Loucy (cell line): ENCODE results near the gene C1QTNF5.

ENCODE experiments used
- H2AFZ ChIP-seq: fragments of 200-600 bp; sonication (generic); 2 replicates; pipeline ENCODE4 v1.6.0; 2016; ENCODE audit warnings: antibody characterized with exemption, mild to moderate bottlenecking, low read length, moderate library complexity
- H3F3A ChIP-seq: fragments of 200-600 bp; 2 replicates; pipeline ENCODE4 v1.6.0; 2016; ENCODE audit warnings: antibody characterized with exemption, low read depth, mild to moderate bottlenecking
- H3K27me3 ChIP-seq: fragments of 200-600 bp; sonication (generic); 2 replicates; pipeline ENCODE4 v1.6.1; 2014; ENCODE audit warnings: low read length, mild to moderate bottlenecking; ENCODE audit not compliant: insufficient read depth, poor library complexity, severe bottlenecking
- H3K36me3 ChIP-seq: fragments of 200-600 bp; sonication (generic); 2 replicates; pipeline ENCODE4 v1.6.1; 2016; ENCODE audit warnings: low read length; ENCODE audit not compliant: insufficient read depth
- H3K4me1 ChIP-seq: fragments of 200-600 bp; sonication (generic); 2 replicates; pipeline ENCODE4 v1.5.1; 2014; ENCODE audit warnings: low read length, mild to moderate bottlenecking; ENCODE audit not compliant: insufficient read depth, poor library complexity, severe bottlenecking
- H3K4me2 ChIP-seq: fragments of 200-600 bp; sonication (generic); 2 replicates; pipeline ENCODE4 v1.6.0; 2014; ENCODE audit warnings: antibody characterized with exemption, low read length, low read depth, mild to moderate bottlenecking; ENCODE audit not compliant: poor library complexity, severe bottlenecking
- H3K4me3 ChIP-seq: fragments of 200-600 bp; sonication (generic); 2 replicates; pipeline ENCODE4 v1.5.1; 2014; ENCODE audit warnings: low read length, mild to moderate bottlenecking, mixed read lengths; ENCODE audit not compliant: poor library complexity, severe bottlenecking
- H3K79me2 ChIP-seq: fragments of 200-600 bp; sonication (generic); 2 replicates; pipeline ENCODE4 v1.6.1; 2014; ENCODE audit warnings: low read length; ENCODE audit not compliant: insufficient read depth
- H3K9ac ChIP-seq: fragments of 200-600 bp; sonication (generic); 2 replicates; pipeline ENCODE4 v1.6.0; 2014; ENCODE audit warnings: mild to moderate bottlenecking, low read depth, low read length, moderate library complexity; ENCODE audit not compliant: poor library complexity, severe bottlenecking
- H3K9me2 ChIP-seq: fragments of 200-600 bp; sonication (generic); replicated peaks from 2 replicates; pipeline ENCODE4 v1.6.1; 2016; ENCODE audit warnings: low read depth, low read length, mixed read lengths
- H3K9me3 ChIP-seq: fragments of 200-600 bp; sonication (generic); 2 replicates; pipeline ENCODE4 v1.6.1; 2014; ENCODE audit warnings: mild to moderate bottlenecking, antibody characterized with exemption, low read length, low read depth; ENCODE audit not compliant: insufficient read depth
- H4K20me1 ChIP-seq: fragments of 200-600 bp; sonication (generic); 2 replicates; pipeline ENCODE4 v1.6.0; 2014; ENCODE audit warnings: antibody characterized with exemption, low read length, mild to moderate bottlenecking; ENCODE audit not compliant: insufficient read depth, poor library complexity, severe bottlenecking
- EZH2phosphoT487 ChIP-seq: fragments of 200-600 bp; IDR thresholded peaks from 2 replicates; pipeline ENCODE4 v1.6.1; 2018; ENCODE audit warnings: antibody characterized with exemption, mild to moderate bottlenecking, moderate library complexity, borderline replicate concordance
- TF ChIP-seq, protein P1 (sequence below): fragments of 200-600 bp; sonication (generic); conservative IDR thresholded peaks from 2 replicates; pipeline ENCODE4 v1.5.1; 2014; ENCODE audit warnings: mild to moderate bottlenecking, antibody characterized with exemption, low read length

C1QTNF5 gene

GRCh38 chr11:119343726-119344125, 3.0 kb upstream of the C1QTNF5 start:
- H3K79me2 ChIP-seq: no peaks in the 10 kb centered on the region
- no peaks in the 10 kb centered on the region for H3K9me2 ChIP-seq
- no peak overlapping the region for H3K9ac ChIP-seq
- H3K4me3 ChIP-seq: no peak overlapping the region
- H3F3A ChIP-seq: no peaks in the 10 kb centered on the region
- H3K4me2 ChIP-seq: no peak overlapping the region
- H3K36me3 ChIP-seq: no peaks in the 10 kb centered on the region
- H3K27me3 ChIP-seq: no peaks in the 10 kb centered on the region
- no peaks in the 10 kb centered on the region for H3K4me1 ChIP-seq
- no peak for TF ChIP-seq EZH2phosphoT487
- TF ChIP-seq, protein P1, sequence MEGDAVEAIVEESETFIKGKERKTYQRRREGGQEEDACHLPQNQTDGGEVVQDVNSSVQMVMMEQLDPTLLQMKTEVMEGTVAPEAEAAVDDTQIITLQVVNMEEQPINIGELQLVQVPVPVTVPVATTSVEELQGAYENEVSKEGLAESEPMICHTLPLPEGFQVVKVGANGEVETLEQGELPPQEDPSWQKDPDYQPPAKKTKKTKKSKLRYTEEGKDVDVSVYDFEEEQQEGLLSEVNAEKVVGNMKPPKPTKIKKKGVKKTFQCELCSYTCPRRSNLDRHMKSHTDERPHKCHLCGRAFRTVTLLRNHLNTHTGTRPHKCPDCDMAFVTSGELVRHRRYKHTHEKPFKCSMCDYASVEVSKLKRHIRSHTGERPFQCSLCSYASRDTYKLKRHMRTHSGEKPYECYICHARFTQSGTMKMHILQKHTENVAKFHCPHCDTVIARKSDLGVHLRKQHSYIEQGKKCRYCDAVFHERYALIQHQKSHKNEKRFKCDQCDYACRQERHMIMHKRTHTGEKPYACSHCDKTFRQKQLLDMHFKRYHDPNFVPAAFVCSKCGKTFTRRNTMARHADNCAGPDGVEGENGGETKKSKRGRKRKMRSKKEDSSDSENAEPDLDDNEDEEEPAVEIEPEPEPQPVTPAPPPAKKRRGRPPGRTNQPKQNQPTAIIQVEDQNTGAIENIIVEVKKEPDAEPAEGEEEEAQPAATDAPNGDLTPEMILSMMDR: no peak
- H3K9me3 ChIP-seq: no peaks in the 10 kb centered on the region
- no peak overlapping the region for H2AFZ ChIP-seq
- H4K20me1 ChIP-seq: peaks cover under 1% of the 10 kb centered on the region

- H3K4me2 ChIP-seq: no peak overlapping the region
- peaks cover 9% of the 10 kb centered on the region for H3K4me1 ChIP-seq
- peaks cover 5% of the 10 kb centered on the region for H4K20me1 ChIP-seq
- H3K27me3 ChIP-seq: no peaks in the 10 kb centered on the region
- H3K4me3 ChIP-seq: no peak overlapping the region
- no peaks in the 10 kb centered on the region for H3K9me2 ChIP-seq
- no peaks in the 10 kb centered on the region for H3F3A ChIP-seq
- no peaks in the 10 kb centered on the region for H3K36me3 ChIP-seq
- no peak overlapping the region for H3K9ac ChIP-seq
- H2AFZ ChIP-seq: no peak overlapping the region
- H3K79me2 ChIP-seq: peaks cover 7% of the 10 kb centered on the region; the same call in 1 of the 2 replicates
- no peaks in the 10 kb centered on the region for H3K9me3 ChIP-seq
- TF ChIP-seq, protein P1: no peak
- no peak for TF ChIP-seq EZH2phosphoT487
These were observed 1.9 kb upstream of the C1QTNF5 start for GRCh38 chr11:119342362-119343130.

DNA sequence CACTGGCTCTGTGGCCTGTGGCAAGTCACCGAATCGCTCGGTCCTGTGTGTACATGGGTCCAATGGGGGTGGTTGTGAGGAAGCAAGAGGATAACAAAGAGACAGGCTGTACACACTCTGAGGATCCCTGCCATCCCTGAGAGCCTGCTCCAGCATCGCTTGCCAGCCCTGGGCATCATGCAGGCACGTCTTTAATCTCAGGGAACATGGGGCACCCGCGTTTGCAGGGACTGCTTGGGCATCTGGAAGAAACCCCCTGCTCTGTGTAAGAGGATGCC, 1.3 kb upstream of the C1QTNF5 start:
- Histone ChIP-seq H3K9ac (no peak overlapping the region), H3K4me3 (no peak overlapping the region), H3K9me2 (no peaks in the 10 kb centered on the region), H3K4me2 (no peak overlapping the region), H2AFZ (no peak overlapping the region), H3K79me2 (peaks cover 13% of the 10 kb centered on the region; the same call in 1 of the 2 replicates), H4K20me1 (peaks cover 5% of the 10 kb centered on the region), H3K27me3 (no peaks in the 10 kb centered on the region), H3K36me3 (no peaks in the 10 kb centered on the region), H3F3A (no peaks in the 10 kb centered on the region), H3K9me3 (no peaks in the 10 kb centered on the region), H3K4me1 (peaks cover 15% of the 10 kb centered on the region)
- no peak for TF ChIP-seq EZH2phosphoT487
- TF ChIP-seq, protein P1: no peak
